Memory B cell (primary cell): Measurements from ENCODE around the gene ZNF296.

Experiments used
- ATAC-seq: fragments of 150-1000 bp; cut with Tn5 transposase; 2 replicates; pipeline ENCODE4 v1.10.0; 2021; ENCODE audit warnings: low read depth, mild to moderate bottlenecking, moderate library complexity
- DNase-seq, 2 donors: peaks; one replicate each; pipeline ENCODE4 v3.0.0; 2022; ENCODE audit warnings: low spot score in 2 of 2
- H3K27ac Mint-ChIP-seq: one replicate; pipeline ENCODE4 v1.8.0; 2022; ENCODE audit warnings: mild to moderate bottlenecking, moderate library complexity, mixed read lengths
- H3K27me3 Mint-ChIP-seq: one replicate; pipeline ENCODE4 v1.8.0; 2022; ENCODE audit warnings: mixed read lengths
- H3K36me3 Mint-ChIP-seq: one replicate; pipeline ENCODE4 v1.8.0; 2022; ENCODE audit warnings: mild to moderate bottlenecking, mixed read lengths
- H3K4me1 Mint-ChIP-seq: one replicate; pipeline ENCODE4 v1.8.0; 2022; ENCODE audit warnings: mixed read lengths
- H3K4me3 Mint-ChIP-seq: one replicate; pipeline ENCODE4 v1.8.0; 2022; ENCODE audit warnings: mild to moderate bottlenecking, moderate library complexity, mixed read lengths
- H3K9me3 Mint-ChIP-seq: one replicate; pipeline ENCODE4 v1.8.0; 2022; ENCODE audit warnings: mixed read lengths

The ZNF296 gene

GRCh38 chr19:45097776-45098520 lies 21.7 kb upstream of the ZNF296 start:
- no peak for DNase-seq
- Mint-ChIP-seq H3K27me3 (no peaks in the 10 kb centered on the region), H3K4me3 (no peak overlapping the region), H3K36me3 (peaks cover 4% of the 10 kb centered on the region), H3K27ac (no peak overlapping the region), H3K9me3 (no peaks in the 10 kb centered on the region), H3K4me1 (peaks cover 47% of the 10 kb centered on the region)
- no peak for ATAC-seq

- no peak overlapping the region for H3K4me3 Mint-ChIP-seq
- DNase-seq (no peak), ATAC-seq (no peak)
- H3K27me3 Mint-ChIP-seq: no peaks in the 10 kb centered on the region
- no peaks in the 10 kb centered on the region for H3K9me3 Mint-ChIP-seq
- peaks cover 47% of the 10 kb centered on the region for H3K4me1 Mint-ChIP-seq
- no peak overlapping the region for H3K27ac Mint-ChIP-seq
- H3K36me3 Mint-ChIP-seq: peaks cover 4% of the 10 kb centered on the region
Measured at GRCh38 chr19:45097450-45097775, 21.1 kb upstream of the ZNF296 start.

GRCh38 chr19:45096700-45097099 lies 20.4 kb upstream of the ZNF296 start:
- Mint-ChIP-seq H3K4me3 (peak overlapping the region; percentile 28), H3K27me3 (no peaks in the 10 kb centered on the region), H3K36me3 (peaks cover 4% of the 10 kb centered on the region), H3K27ac (peak overlapping the region; percentile 72), H3K4me1 (peaks cover 46% of the 10 kb centered on the region), H3K9me3 (no peaks in the 10 kb centered on the region)
- DNase-seq (no peak), ATAC-seq (no peak)

GRCh38 chr19:45095496-45096413 lies 19.5 kb upstream of the ZNF296 start:
- peaks cover 7% of the 10 kb centered on the region for H3K36me3 Mint-ChIP-seq
- H3K4me1 Mint-ChIP-seq: peaks cover 44% of the 10 kb centered on the region
- H3K27ac Mint-ChIP-seq: no peak overlapping the region
- no peaks in the 10 kb centered on the region for H3K27me3 Mint-ChIP-seq
- no peaks in the 10 kb centered on the region for H3K9me3 Mint-ChIP-seq
- ATAC-seq (no peak), DNase-seq (no peak)
- no peak overlapping the region for H3K4me3 Mint-ChIP-seq

- ATAC-seq (no peak), DNase-seq (no peak)
- no peak overlapping the region for H3K27ac Mint-ChIP-seq
- H3K9me3 Mint-ChIP-seq: no peaks in the 10 kb centered on the region
- peaks cover 7% of the 10 kb centered on the region for H3K36me3 Mint-ChIP-seq
- H3K4me3 Mint-ChIP-seq: peak overlapping the region; percentile 96
- H3K4me1 Mint-ChIP-seq: peaks cover 42% of the 10 kb centered on the region
- no peaks in the 10 kb centered on the region for H3K27me3 Mint-ChIP-seq
Measured at GRCh38 chr19:45094707-45095106, 18.4 kb upstream of the ZNF296 start.

- peaks cover 42% of the 10 kb centered on the region for H3K4me1 Mint-ChIP-seq
- ATAC-seq (no peak), DNase-seq (no peak)
- no peaks in the 10 kb centered on the region for H3K27me3 Mint-ChIP-seq
- H3K4me3 Mint-ChIP-seq: peak overlapping the region; percentile 96
- H3K36me3 Mint-ChIP-seq: peaks cover 7% of the 10 kb centered on the region
- no peaks in the 10 kb centered on the region for H3K9me3 Mint-ChIP-seq
- H3K27ac Mint-ChIP-seq: peak overlapping the region; percentile 99
Measured at GRCh38 chr19:45094137-45094536, 17.9 kb upstream of the ZNF296 start.

GRCh38 chr19:45092747-45093678 lies 16.7 kb upstream of the ZNF296 start, which contains the start of gene PPP1R37:
TSS of gene PPP1R37 (plus strand) at chr19:45093179. CDS start at chr19:45093326, 147 bp downstream.
- ATAC-seq: peak; percentile 73
- peak; percentile 89 to 92 for DNase-seq
- H3K9me3 Mint-ChIP-seq: no peaks in the 10 kb centered on the region
- H3K4me3 Mint-ChIP-seq: peak within 1 kb of the TSS; percentile 96
- no peaks in the 10 kb centered on the region for H3K27me3 Mint-ChIP-seq
- H3K36me3 Mint-ChIP-seq: peaks cover 7% of the 10 kb centered on the region
- peak within 1 kb of the TSS; percentile 99 for H3K27ac Mint-ChIP-seq
- H3K4me1 Mint-ChIP-seq: peaks cover 39% of the 10 kb centered on the region

- peak overlapping the region; percentile 99 for H3K27ac Mint-ChIP-seq
- H3K9me3 Mint-ChIP-seq: no peaks in the 10 kb centered on the region
- ATAC-seq (peak; percentile 79), DNase-seq (peak; percentile 99)
- no peaks in the 10 kb centered on the region for H3K27me3 Mint-ChIP-seq
- peaks cover 10% of the 10 kb centered on the region for H3K36me3 Mint-ChIP-seq
- H3K4me1 Mint-ChIP-seq: peaks cover 33% of the 10 kb centered on the region
- H3K4me3 Mint-ChIP-seq: peak overlapping the region; percentile 96
Measured at GRCh38 chr19:45091031-45091923, 15.0 kb upstream of the ZNF296 start.

- Mint-ChIP-seq H3K27ac (no peak overlapping the region), H3K36me3 (peaks cover 8% of the 10 kb centered on the region), H3K9me3 (no peaks in the 10 kb centered on the region), H3K27me3 (no peaks in the 10 kb centered on the region), H3K4me3 (peak overlapping the region; percentile 3), H3K4me1 (peaks cover 27% of the 10 kb centered on the region)
- DNase-seq: no peak
- no peak for ATAC-seq
Measured at GRCh38 chr19:45090606-45091005, 14.3 kb upstream of the ZNF296 start.

- H3K4me3 Mint-ChIP-seq: no peak overlapping the region
- H3K36me3 Mint-ChIP-seq: peaks cover 11% of the 10 kb centered on the region
- peaks cover 25% of the 10 kb centered on the region for H3K4me1 Mint-ChIP-seq
- no peak overlapping the region for H3K27ac Mint-ChIP-seq
- DNase-seq: no peak
- H3K9me3 Mint-ChIP-seq: no peaks in the 10 kb centered on the region
- no peaks in the 10 kb centered on the region for H3K27me3 Mint-ChIP-seq
- ATAC-seq: no peak
Measured at GRCh38 chr19:45090034-45090433, 13.8 kb upstream of the ZNF296 start.

- DNase-seq (no peak), ATAC-seq (no peak)
- H3K36me3 Mint-ChIP-seq: peaks cover 10% of the 10 kb centered on the region
- peaks cover 12% of the 10 kb centered on the region for H3K4me1 Mint-ChIP-seq
- H3K4me3 Mint-ChIP-seq: peak overlapping the region; percentile 43
- no peaks in the 10 kb centered on the region for H3K9me3 Mint-ChIP-seq
- peak overlapping the region; percentile 2 for H3K27ac Mint-ChIP-seq
- H3K27me3 Mint-ChIP-seq: no peaks in the 10 kb centered on the region
Measured at GRCh38 chr19:45087531-45087930, 11.3 kb upstream of the ZNF296 start.

- Mint-ChIP-seq H3K4me1 (peaks cover 20% of the 10 kb centered on the region), H3K4me3 (no peak overlapping the region), H3K36me3 (peaks cover 18% of the 10 kb centered on the region), H3K9me3 (no peaks in the 10 kb centered on the region), H3K27me3 (no peaks in the 10 kb centered on the region), H3K27ac (peak overlapping the region; percentile 45)
- ATAC-seq (no peak), DNase-seq (no peak)
Measured at GRCh38 chr19:45086480-45086879, 10.2 kb upstream of the ZNF296 start.

GRCh38 chr19:45082170-45082569 lies 5.9 kb upstream of the ZNF296 start:
- H3K4me1 Mint-ChIP-seq: peaks cover 24% of the 10 kb centered on the region
- DNase-seq (no peak), ATAC-seq (no peak)
- H3K27ac Mint-ChIP-seq: peak overlapping the region; percentile 43
- peaks cover 12% of the 10 kb centered on the region for H3K36me3 Mint-ChIP-seq
- H3K9me3 Mint-ChIP-seq: no peaks in the 10 kb centered on the region
- H3K4me3 Mint-ChIP-seq: peak overlapping the region; percentile 17
- H3K27me3 Mint-ChIP-seq: no peaks in the 10 kb centered on the region
